HG03432 (cell line): ENCODE measurements around the gene C1QTNF7.
A peak's percentile ranks its signal among the peaks of the same experiment; 100 is the strongest.

Experiments
- ATAC-seq: cut with Tn5 transposase; IDR thresholded peaks from one replicate; pipeline ENCODE4 v1.9.1; 2021; ENCODE audit warnings: mild to moderate bottlenecking, moderate library complexity; ENCODE audit not compliant: unreplicated experiment

Gene C1QTNF7

GRCh38 chr4:15451866-15452765, 24.3 kb downstream of the C1QTNF7 start:
- ATAC-seq: no peak

- ATAC-seq: no peak
Observed at GRCh38 chr4:15455290-15455689, 27.5 kb downstream of the C1QTNF7 start.

DNA sequence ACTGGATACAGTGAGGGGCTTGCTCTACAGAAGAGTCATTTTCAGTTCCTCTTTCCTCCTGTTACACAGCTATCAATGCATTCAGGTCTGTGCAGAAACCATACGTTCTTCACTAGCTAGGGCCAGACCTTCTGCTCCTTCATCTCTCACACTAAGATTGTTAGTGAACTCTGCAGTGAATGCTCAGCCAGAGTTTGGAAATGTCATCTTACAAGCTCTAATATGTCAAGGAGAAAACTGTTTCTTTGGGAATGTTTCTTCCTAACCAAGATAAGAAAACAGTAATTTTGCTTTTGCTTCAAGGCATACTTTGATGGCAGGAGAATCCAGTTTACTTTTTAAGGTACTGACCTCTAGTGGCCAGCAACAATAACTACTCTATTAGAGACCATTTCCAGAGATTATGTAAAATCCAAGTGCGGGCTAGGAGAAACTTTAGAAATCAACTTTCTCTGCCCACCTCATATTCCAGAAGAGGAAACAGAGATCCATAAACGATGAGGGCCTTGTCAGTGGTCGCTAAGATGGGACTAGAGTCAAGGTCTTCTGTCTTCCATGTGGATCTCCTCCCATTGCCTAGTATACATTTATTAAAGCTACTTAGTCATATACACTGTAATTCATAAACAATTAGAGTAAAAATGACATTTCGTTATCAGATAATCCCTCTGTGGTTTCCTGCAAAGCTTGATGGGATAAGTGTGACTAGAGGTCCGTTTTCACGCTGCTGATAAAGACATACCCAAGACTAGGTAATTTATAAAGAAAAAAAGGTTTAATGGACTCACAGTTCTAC, 29.8 kb downstream of the C1QTNF7 start:
- ATAC-seq: peak; percentile 99

DNA sequence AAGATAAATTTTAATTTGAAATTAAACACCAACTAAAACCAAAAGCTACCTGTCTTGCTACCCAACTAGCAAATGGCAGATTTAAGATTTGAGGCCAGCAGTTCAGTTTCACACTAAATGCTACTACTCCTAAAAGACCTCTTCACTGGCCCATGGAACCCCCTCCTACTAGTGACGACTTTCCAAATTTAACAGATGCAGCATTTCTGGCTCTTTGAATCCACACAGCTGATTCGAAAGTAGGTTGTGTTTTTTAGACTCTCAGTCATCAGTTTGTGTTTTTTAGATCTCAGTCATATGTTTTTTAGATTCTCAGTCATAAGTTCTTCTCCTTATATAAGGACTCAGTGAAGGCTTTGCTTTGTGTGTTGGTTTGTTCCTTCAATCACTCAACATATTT, 30.8 kb downstream of the C1QTNF7 start:
- no peak for ATAC-seq

DNA sequence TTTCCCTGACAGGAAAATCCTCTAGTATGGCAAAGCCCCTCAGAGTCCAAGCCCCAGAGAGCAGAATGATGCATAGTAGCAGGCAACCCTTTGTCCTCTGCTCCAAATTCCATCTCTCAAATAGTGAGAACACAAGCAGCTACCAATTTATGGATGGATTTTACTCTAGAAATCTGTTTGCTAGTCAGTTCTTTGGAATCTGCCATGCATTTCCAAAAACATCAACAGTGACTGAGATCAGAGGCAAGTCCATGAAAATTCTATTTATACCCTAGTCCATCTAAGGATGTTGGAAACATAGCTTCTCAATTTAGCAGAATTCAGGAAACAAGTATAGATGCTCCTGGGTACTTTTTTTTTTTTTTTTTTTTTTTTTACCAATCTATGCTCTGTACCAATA, 31.9 kb downstream of the C1QTNF7 start:
- no peak for ATAC-seq

DNA sequence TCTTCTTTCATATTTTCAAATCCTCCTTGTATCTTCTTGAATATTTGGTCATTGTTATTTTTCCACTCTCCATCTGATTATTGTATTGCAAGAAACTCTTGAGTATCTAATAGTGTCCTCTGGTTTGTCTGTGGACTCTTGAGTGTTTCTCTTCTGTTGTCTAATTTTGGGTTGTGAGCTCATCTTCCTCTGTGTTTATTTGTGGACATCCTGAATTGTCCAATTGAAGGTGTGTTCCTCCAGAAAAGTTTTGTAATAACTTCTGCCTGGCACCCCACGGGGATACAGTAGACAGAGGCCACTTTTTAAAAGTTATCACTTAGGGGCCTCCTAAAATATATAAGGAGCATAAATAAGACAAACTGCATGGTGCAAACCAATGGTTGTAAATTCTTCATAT, 38.8 kb downstream of the C1QTNF7 start:
- no peak for ATAC-seq

- no peak for ATAC-seq
Observed at GRCh38 chr4:15469402-15470127, 41.7 kb downstream of the C1QTNF7 start, which contains the start of gene CC2D2A. Gene CC2D2A, plus strand, starts transcription at chr4:15469882. Its CDS starts 6,051 bp downstream, at chr4:15475933.

DNA sequence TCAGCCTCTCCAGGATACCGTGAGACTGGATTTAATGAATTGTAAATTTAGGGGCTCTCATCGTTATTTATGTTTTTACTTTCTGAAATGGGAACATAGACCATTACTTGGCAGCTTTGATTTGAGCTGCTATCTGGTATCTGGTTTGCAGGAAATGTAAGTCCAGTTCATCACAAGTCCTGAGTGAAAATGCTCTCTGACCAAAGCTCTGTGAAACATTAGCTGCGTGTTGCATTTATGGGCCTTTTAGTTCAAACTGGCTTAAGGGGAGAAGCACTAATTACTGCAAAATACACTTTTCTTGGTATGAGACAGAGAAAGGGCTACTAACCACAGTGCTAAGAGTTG, 42.3 kb downstream of the C1QTNF7 start:
- no peak for ATAC-seq

DNA sequence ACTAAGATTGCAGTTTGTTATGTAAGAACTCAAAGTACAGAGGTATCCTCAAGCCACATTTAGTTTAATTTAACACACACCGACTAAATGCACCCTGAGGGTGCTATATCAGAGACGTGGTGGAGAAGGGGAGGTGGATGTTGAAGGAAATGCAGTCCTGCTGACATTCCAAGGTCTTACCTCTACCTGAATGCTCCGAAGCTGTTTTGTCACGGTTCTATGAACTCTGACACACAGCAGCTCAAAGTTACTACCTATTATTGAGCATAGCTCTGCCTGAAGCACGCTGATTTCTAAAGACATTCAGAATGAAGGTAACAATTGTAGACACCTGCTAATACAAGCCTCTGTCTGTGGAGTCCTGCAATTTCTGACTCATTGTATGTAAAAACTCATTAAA, 48.6 kb downstream of the C1QTNF7 start:
- no peak for ATAC-seq

DNA sequence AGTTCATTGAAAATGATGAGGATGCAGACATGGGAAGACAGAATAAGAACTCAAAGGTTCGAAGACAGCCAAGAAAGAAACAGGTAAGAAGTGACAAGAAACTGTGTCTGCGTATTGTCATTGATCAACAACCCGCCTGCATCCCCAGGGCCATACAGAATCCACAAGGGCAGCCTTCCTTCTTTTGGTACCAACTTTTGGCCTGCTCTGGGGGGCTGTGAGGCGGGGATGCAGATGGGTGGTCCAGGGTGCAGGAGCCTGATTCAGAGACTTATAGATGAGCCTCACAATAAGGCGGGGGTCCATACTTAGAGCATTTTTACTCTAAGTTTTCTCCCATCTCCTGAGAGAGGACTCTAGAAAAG, 50.9 kb downstream of the C1QTNF7 start:
- peak; percentile 7 for ATAC-seq

DNA sequence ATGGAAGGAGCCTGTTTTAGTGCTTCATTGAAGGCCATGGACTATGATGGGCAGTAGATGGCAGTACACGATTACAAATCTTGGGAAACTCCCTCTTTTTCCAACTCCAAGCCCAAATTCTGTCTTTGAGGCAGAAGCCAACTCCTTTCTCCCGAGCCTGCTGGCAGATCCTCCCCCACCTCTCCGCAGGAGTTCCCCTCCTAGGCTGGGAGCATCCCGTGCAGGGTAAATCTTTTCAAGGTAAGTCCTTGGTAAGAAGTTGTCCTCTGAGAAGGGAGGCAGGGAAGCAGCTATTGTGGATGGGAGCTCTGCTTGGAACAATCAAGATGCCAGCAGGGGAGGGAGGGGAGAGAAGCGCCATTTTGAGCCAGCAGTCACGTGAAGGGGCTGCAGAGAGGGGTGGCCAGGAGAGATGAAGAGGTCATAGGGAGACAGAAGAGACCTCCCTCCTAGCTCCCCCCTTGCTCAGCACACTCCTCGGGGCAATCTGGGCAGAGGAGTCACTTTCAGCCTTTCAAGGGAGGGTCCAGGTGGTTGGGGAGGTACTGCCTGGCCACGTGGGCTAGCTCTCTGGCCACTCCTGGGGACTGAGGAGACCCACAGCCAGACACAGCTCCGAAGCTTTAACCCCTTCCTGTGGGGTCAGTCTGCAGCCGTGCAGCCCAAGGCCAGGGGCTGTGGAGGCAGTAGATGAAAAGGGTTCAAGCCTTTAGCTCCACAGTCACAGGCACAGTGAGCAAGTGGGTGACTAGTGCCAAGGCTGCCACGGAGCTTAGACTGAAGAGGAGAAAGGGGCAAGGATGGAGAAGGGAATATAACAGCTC, 51.5 kb downstream of the C1QTNF7 start:
- peak; percentile 79 for ATAC-seq

DNA sequence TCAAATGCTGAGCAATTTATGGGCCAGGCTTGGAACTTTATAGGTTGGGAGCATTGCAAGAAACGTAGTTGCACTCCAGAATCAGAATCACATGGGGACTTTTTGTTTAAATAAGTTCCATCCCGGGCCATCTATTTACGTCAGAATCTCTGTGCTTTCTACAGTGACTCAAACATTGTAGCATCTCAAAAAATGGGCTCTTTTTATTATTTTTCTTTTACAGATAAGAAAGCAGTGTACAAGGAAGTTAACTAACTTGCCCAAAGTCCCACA, 52.0 kb downstream of the C1QTNF7 start:
- ATAC-seq: no peak

- ATAC-seq: no peak
Observed at GRCh38 chr4:15481961-15482745, 54.3 kb downstream of the C1QTNF7 start.

GRCh38 chr4:15482842-15483241, 55.0 kb downstream of the C1QTNF7 start:
- no peak for ATAC-seq

DNA sequence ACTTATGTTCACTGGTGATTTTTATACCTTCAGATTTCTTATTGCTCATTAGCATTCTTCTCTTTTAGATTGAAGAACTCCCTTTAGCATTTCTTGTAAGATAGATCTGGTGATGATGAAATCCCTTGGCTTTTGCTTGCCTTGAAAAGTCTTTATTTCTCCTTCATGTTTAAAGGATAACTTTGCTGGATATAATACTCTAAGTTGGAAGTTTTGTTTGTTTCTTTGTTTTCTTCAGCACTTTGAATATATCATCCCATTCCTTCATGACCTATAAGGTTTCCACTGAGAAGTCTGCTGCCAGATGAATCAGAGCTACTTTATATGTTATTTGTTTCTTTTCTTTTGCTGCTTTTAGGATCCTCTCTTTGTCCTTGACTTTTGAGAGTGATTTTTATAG, 60.3 kb downstream of the C1QTNF7 start:
- ATAC-seq: no peak

DNA sequence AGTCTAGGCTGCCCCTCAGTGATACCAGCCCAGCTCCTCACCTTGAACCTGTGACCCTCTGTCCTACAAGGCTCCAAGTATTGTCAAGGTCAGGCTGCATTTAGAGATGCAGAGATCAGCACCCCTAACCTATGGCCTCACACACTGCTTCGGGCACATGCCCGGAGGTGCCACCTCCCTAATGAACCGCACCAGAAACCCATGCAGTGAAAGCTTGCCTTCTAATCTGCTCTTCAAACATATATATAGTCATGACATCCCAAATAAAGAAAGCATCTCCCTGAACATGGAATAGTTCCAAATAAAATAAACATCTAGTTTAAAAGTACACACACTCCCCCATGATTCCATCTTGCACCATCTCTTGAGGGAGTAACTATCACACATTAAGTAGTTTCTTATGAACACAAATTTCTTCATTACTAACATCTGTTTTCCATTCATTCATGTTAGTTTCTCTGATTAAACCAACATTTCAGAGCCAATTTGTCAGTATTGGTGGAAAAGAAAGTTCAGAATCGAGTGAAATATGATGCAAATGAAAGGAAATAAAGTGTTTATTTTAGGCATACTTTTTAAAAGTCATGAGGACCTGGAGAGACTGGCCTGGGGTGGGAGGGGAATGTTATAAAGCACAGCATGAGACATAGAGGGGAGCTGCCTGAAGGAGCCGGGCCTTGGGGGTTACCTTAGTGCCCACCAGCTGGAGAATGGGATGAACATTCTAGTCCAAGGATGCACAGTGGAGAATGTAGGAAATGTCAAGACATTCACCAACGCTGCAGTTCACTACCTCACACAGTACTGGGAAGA, 61.0 kb downstream of the C1QTNF7 start:
- no peak for ATAC-seq

GRCh38 chr4:15489551-15489950, 61.7 kb downstream of the C1QTNF7 start:
- no peak for ATAC-seq

DNA sequence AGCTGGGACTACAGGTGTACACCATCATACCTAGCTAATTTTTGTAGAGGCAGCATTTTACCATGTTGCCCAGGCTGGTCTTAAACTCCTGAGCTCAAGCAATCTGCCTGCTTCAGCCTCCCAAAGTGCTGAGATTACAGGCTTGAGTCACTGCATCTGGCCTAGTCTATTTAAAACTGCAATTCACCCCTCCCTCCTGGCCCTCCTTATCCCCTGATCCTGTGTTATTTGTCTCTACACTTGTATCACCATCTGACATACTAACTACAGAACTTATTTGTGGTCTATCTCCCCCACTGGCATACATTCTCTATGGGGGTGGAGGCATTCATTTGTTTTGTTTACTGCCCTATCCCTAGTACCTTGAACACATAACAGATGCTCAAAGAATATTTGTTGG, 65.6 kb downstream of the C1QTNF7 start:
- no peak for ATAC-seq

- ATAC-seq: no peak
Observed at GRCh38 chr4:15495621-15496020, 67.8 kb downstream of the C1QTNF7 start.
